Heart left ventricle (tissue), 16 donors: ENCODE data around the gene FABP2. TPM values are rescaled to one million over a fixed set of nuclear protein-coding genes. Genes with fewer than 3 reads are reported as not detected.

ENCODE experiments used
- ATAC-seq, 4 donors: fragments of 200-7000 bp; cut with Tn5 transposase; one replicate each; pipeline ENCODE4 v1.9.1; 2020 to 2022; ENCODE audit warnings: moderate library complexity in 4 of 4, mild to moderate bottlenecking in 3 of 4, moderate number of reproducible peaks in 1 of 4
- DNase-seq, 5 donors: peaks; one replicate each; pipeline ENCODE4 v3.0.0-alpha.2; 2020
- H3K27ac ChIP-seq, 12 donors: fragments of 200-600 bp; sonication (generic) in 4 of 12; one replicate each; pipeline versions ENCODE4 v1.5.0 to v1.8.0; 2016 to 2022; ENCODE audit warnings: mild to moderate bottlenecking in 2 of 12
- H3K27me3 ChIP-seq, 9 donors: fragments of 200-600 bp; sonication (generic) in 2 of 9; one replicate each; pipeline versions ENCODE4 v1.5.1 to v1.8.0; 2016 to 2022; ENCODE audit warnings: mild to moderate bottlenecking in 3 of 9
- H3K36me3 ChIP-seq, 9 donors: fragments of 200-600 bp; sonication (generic) in 2 of 9; one replicate each; pipeline versions ENCODE4 v1.5.0 to v1.8.0; 2018 to 2022; ENCODE audit warnings: mild to moderate bottlenecking in 2 of 9
- H3K4me1 ChIP-seq, 12 donors: fragments of 200-600 bp; sonication (generic) in 4 of 12; one replicate each; pipeline versions ENCODE4 v1.5.0 to v1.8.0; 2016 to 2022; ENCODE audit warnings: mild to moderate bottlenecking in 3 of 12
- H3K4me3 ChIP-seq, 12 donors: fragments of 200-600 bp; sonication (generic) in 4 of 12; one replicate each; pipeline versions ENCODE4 v1.5.0 to v1.8.0; 2017 to 2022; ENCODE audit warnings: mild to moderate bottlenecking in 9 of 12, moderate library complexity in 4 of 12
- H3K9me3 ChIP-seq, 12 donors: fragments of 200-600 bp; sonication (generic) in 4 of 12; one replicate each; pipeline versions ENCODE4 v1.5.0 to v1.8.0; 2016 to 2022; ENCODE audit warnings: mild to moderate bottlenecking in 1 of 12
- POLR2A ChIP-seq, 2 donors: fragments of 450-650 bp; IDR thresholded peaks; one replicate each; pipeline ENCODE4 v1.6.1; 2017; ENCODE audit warnings: antibody characterized with exemption in 2 of 2, mild to moderate bottlenecking in 2 of 2, moderate library complexity in 2 of 2
- WGBS, 4 donors: extraction: QIAGEN DNeasy Blood & Tissue Kit in 2 of 4; methylation state at CpG; one replicate each; pipeline versions ENCODE4 v1.1.5 to v1.1.7; 2013 to 2018; 5-methylcytosine and 5-hydroxymethylcytosine counted together
- intact Hi-C, 10 donors: fragments of 100-400 bp; cut with DNase I; formaldehyde crosslinking; loops; one replicate each; pipeline versions ENCODE4 v1.11.1 to v1.14.2; 2022
- polyA plus RNA-seq, 2 donors: library from polyadenylated mRNA; stranded (reverse); fragments of 200-250 nt; gene quantifications; one replicate each; pipeline ENCODE4 v1.2.3, GENCODE V29; 2013
- total RNA-seq, 9 donors: library from RNA; depleted of rRNA in 2 of 9; stranded (reverse); fragments of >200 nt in 2 of 9; fragmentation: NEBNext Ultra II Directional in 3 of 9; extraction: Animal tissue kit (Norgen Biotek cat#: 25700) in 3 of 9; gene quantifications; one replicate each; pipeline versions ENCODE4 v1.1.0 to v1.2.4, GENCODE V29; 2016 to 2023
- TF ChIP-seq, protein P1 (sequence below), 12 donors: fragments of 200-600 bp; sonication (generic) in 4 of 12; IDR thresholded peaks; one replicate each; pipeline versions ENCODE4 v1.5.0 to v1.8.0; 2018 to 2022; ENCODE audit warnings: antibody characterized with exemption in 12 of 12, mild to moderate bottlenecking in 5 of 12
- donor health status: ischemic (EF 13 %, LVEDD 7.1; RV severe dilation, severe dysfunction).
- donor health status: healthy with polysubstance abuse.
- donor health status: DM: no; HTN: yes; CAD: no.
- donor health status: DM: no; HTN: no; CAD: no.
- donor health status: ischemic (EF 25% LVEDD 6.9; RV normal size, moderate dysfunction).
- donor health status: ischemic (EF 25% LVEDD 5.7; RV mildly dilated, moderate dysfunction).
- donor health status: healthy.
- donor health status: DM: yes; HTN: yes; CAD: no.
- donor health status: ischemic (EF 35%, LVEDD 5.7; RV mildly dilated, moderate dysfunction).
- donor health status: nonischemic (EF 11% LVEDD 7.7; RV severe dilation, severe dysfunction).
- donor health status: DM: yes; HTN: yes; CAD: no.
- donor health status: PGD.
- donor health status: ischemic (EF 29% LVEDD 5.4; RV normal size, mild dysfunction).
- donor health status: nonischemic (EF 23%, LVEDD 6.1; RV moderate dilation, normal function).

FABP2 gene
- total and polyA plus RNA-seq, 11 donors = 0.15 to 2.9 (median 1.8) TPM; not detected in 7

DNA sequence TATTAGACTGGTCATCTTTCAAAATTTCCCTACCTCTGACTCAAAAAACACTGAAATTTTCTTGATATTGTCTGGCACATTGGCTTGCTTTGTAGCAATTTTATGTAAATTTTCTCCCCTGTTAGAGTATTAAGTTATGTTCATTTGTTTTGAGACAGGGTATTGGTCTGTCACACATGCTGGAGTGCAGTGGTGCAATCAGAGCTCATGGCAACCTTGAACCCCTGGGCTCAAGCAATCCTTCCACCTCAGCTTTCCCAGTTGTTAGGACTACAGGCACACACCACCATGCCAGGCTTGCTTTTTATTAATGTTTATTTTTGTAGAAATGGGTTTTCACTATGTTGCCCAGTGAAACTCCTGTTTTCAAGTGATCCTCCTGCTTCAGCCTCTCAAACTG, 17.5 kb downstream of the FABP2 start:
- Histone ChIP-seq H3K27me3 (no peaks in the 10 kb centered on the region), H3K36me3 (no peaks in the 10 kb centered on the region), H3K9me3 (no peaks in the 10 kb centered on the region), H3K4me3 (no peak overlapping the region), H3K27ac (no peak overlapping the region), H3K4me1 (peaks cover 0 to 10% (median 3%) of the 10 kb centered on the region in 12 donors)
- ATAC-seq = no peak
- DNase-seq = no peak
- intact Hi-C loops = loop anchor here in 1 of 10 donors (10.0 kb wide), 1 partner anchor 440 kb away; no protein-coding TSS in a partner anchor
- TF ChIP-seq POLR2A (IDR thresholded peaks at IDR 0.05) = no peak
- TF ChIP-seq, protein P1, sequence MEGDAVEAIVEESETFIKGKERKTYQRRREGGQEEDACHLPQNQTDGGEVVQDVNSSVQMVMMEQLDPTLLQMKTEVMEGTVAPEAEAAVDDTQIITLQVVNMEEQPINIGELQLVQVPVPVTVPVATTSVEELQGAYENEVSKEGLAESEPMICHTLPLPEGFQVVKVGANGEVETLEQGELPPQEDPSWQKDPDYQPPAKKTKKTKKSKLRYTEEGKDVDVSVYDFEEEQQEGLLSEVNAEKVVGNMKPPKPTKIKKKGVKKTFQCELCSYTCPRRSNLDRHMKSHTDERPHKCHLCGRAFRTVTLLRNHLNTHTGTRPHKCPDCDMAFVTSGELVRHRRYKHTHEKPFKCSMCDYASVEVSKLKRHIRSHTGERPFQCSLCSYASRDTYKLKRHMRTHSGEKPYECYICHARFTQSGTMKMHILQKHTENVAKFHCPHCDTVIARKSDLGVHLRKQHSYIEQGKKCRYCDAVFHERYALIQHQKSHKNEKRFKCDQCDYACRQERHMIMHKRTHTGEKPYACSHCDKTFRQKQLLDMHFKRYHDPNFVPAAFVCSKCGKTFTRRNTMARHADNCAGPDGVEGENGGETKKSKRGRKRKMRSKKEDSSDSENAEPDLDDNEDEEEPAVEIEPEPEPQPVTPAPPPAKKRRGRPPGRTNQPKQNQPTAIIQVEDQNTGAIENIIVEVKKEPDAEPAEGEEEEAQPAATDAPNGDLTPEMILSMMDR (IDR thresholded peaks at IDR 0.05) = no peak

GRCh38 chr4:119303587-119304305, 18.2 kb downstream of the FABP2 start:
- no peak for DNase-seq
- Histone ChIP-seq H3K36me3 (peaks cover 0 to under 1% (median 0%) of the 10 kb centered on the region in 9 donors), H3K4me3 (no peak overlapping the region), H3K4me1 (peaks cover 0 to 16% (median 8%) of the 10 kb centered on the region in 12 donors), H3K9me3 (no peaks in the 10 kb centered on the region), H3K27ac (no peak overlapping the region), H3K27me3 (no peaks in the 10 kb centered on the region)
- 96 to 98% (median 97%) methylated on average over 5 of the region's 5 CpGs for WGBS, 4 donors
- TF ChIP-seq, protein P1 (IDR thresholded peaks at IDR 0.05) = no peak
- no peak for TF ChIP-seq POLR2A (IDR thresholded peaks at IDR 0.05)
- no peak for ATAC-seq
- intact Hi-C loops = loop anchor here in 1 of 10 donors (10.0 kb wide), 1 partner anchor 441 kb away; no protein-coding TSS in a partner anchor

GRCh38 chr4:119302073-119302832, 19.7 kb downstream of the FABP2 start:
- WGBS, 4 donors = 70 to 74% (median 73%) methylated on average over 5 of the region's 5 CpGs
- H3K27ac ChIP-seq = no peak overlapping the region
- H3K4me1 ChIP-seq = peaks cover 6 to 31% (median 22%) of the 10 kb centered on the region in 12 donors
- H3K27me3 ChIP-seq = no peaks in the 10 kb centered on the region
- no peak for ATAC-seq
- H3K9me3 ChIP-seq = no peaks in the 10 kb centered on the region
- TF ChIP-seq, protein P1 (IDR thresholded peaks at IDR 0.05) = no peak
- no peak for TF ChIP-seq POLR2A (IDR thresholded peaks at IDR 0.05)
- intact Hi-C loops = loop anchor here in 1 of 10 donors (10.0 kb wide), 1 partner anchor 443 kb away; no protein-coding TSS in a partner anchor
- no peak overlapping the region for H3K4me3 ChIP-seq
- DNase-seq = no peak
- H3K36me3 ChIP-seq = peaks cover 0 to 15% (median 12%) of the 10 kb centered on the region in 9 donors
